GM08714 (cell line): Measurements from ENCODE around the gene PUS10.
"Not testable (repeated sequence)": the region's sequence is repeated elsewhere in the genome, so short reads cannot be mapped to it uniquely, and the experiment has no call there.

Experiments
- H3K4me3 ChIP-seq: fragments of 200-500 bp; sonication (Bioruptor generic); 2 replicates; pipeline ENCODE4 v1.5.1; 2014; ENCODE audit warnings: mild to moderate bottlenecking, low read length, inconsistent platforms
- ZNF274 ChIP-seq: IDR thresholded peaks from 2 replicates; pipeline ENCODE4 v1.6.1; 2012; ENCODE audit warnings: mild to moderate bottlenecking, low read depth, low read length

The PUS10 gene, protein sequence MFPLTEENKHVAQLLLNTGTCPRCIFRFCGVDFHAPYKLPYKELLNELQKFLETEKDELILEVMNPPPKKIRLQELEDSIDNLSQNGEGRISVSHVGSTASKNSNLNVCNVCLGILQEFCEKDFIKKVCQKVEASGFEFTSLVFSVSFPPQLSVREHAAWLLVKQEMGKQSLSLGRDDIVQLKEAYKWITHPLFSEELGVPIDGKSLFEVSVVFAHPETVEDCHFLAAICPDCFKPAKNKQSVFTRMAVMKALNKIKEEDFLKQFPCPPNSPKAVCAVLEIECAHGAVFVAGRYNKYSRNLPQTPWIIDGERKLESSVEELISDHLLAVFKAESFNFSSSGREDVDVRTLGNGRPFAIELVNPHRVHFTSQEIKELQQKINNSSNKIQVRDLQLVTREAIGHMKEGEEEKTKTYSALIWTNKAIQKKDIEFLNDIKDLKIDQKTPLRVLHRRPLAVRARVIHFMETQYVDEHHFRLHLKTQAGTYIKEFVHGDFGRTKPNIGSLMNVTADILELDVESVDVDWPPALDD

DNA sequence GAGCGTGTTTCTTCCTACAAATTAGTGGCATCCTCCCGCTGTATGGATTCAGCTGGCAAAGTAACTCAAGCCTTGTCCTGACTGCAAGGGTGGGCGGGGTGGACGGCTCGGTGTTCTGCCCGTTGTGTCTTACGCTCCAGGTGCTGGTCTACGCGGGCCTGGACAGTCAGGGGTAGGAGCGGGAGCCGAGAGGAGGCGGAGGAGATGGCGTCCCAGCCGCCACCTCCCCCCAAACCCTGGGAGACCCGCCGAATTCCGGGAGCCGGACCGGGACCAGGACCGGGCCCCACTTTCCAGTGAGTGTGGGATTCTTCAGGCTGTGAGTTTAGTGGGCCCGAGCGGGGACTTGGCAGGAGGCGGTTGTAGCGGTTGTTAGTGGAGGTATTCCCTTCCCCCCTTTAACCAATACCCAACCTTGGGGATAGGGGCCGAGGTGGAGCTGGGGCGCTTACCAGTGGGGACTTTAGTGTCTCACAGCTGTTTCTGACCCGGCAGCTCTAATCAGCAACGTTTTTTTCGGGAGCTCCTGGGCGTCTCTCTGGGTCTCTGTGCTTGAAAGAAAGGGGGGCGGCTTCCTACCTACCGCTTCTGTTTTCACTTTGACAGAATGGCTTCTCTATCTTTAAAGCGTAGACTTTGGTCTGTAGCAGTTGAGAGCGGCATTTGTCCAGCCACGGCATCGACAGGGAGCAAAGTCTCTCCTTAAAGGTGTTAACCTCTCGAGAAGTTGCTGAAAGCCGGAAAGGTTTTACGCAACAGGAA is at the start of gene PUS10, which contains the start of gene PEX13:
PUS10 (minus strand) TSS at position 700 of the 762 bp plus-strand sequence. CDS start 6,365 bp downstream, outside the sequence.
PEX13 (plus strand) TSS at position 165 of the 762 bp plus-strand sequence; CDS start at position 205, 40 bp downstream.
- TF ChIP-seq ZNF274: no peak

DNA sequence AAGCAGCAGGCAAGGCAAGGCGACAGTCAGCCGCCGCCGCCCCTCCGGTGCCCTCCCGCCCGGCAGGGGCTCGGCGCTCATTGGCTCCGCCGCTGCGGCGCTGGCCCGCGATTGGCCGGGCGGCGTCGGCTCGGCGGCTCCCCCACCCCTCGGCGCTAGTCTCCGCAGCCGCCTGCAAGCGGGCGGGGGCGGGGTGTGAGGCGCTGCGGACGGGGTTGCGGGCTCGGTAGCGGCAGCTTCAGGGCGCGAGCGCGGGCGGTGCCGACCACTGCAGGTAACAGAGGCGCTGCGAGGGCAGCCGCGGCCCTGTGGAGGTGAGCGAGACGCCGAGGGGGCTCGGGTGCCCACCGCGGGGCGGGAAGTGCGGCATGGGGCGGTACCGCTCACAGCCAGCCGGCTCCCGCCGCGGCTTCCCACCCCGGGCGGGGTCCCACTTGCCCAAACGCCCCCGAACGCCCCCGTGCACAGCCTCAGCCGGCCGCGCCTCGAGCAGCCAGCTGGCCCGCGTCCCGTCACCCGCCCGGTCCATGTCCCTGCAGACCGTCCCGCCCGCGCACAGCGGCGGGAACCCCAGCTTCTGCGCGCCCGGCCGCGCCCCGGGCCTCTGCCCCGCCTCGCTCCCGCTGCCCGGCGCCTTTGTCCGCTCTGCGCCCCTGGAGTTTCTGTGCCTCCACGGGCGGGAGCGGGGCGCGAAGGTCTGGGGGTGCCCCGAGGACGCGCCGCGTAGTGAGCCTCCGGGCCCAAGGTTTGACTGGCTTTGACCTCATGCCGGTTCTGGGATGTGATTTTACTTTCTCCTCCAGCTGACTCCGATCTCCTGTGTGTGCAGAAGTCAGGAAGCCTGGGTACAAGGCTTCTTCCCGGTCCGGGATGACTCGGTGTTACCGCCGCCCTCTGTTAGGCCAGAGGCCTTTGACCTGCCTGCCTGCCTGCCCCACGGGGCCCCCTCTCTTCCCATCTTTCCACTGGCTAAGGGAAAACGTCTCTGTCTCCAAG is 48.0 kb upstream of the PUS10 start, which contains the start of gene SANBR:
SANBR (plus strand) TSS at position 158 of the 996 bp plus-strand sequence. CDS start 4,480 bp downstream, outside the sequence.
- peak within 1 kb of the TSS; percentile 73 for H3K4me3 ChIP-seq
- TF ChIP-seq ZNF274: no peak

More for the DNA sequence above, at the start of gene PUS10, which contains the start of gene PEX13:
- peak within 1 kb of the TSS; percentile 84 for H3K4me3 ChIP-seq

GRCh38 chr2:61059382-61059781 is 41.3 kb upstream of the PUS10 start:
- TF ChIP-seq ZNF274: no peak
- H3K4me3 ChIP-seq: no peak overlapping the region

DNA sequence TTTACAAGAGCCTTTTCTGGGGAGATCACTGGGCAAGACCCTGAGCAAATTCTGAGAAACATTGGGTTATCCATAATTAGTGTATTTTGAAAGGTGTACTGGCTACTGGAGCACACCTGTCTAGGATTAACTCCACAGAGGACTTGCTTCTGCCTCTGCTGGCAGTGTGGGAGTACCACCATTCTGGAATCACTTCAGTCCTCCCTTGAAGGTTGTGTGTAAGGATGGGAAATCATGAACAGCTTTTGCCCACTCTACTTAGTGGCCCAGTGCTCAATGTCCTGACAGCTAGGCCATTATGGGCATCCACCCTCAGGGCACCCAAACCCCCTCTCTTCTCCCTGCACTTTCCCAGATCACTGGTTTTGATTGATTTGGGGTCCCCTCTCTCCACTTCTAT is 39.5 kb upstream of the PUS10 start:
- no peak for TF ChIP-seq ZNF274
- no peak overlapping the region for H3K4me3 ChIP-seq

GRCh38 chr2:61055557-61055956 is 37.5 kb upstream of the PUS10 start:
- no peak overlapping the region for H3K4me3 ChIP-seq
- TF ChIP-seq ZNF274: no peak

DNA sequence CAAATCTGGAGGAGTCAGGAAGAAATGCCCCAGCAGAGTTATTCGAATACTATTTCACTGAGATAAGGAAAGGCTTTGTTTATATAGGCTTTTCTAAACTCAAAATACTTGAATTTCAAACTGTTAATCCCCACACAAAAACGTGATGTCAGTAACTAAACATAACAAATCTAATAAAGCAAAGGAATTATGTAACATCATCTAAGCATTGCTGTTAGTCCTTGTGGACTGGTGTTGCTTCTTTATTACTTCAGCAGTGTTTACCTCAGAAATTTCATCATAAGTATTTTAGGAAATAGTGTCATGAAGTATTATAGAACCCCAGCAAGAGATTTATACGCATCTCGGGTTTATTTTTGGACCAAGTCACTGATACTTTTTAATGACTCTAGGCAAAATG is 27.9 kb upstream of the PUS10 start:
- H3K4me3 ChIP-seq: no peak overlapping the region
- no peak for TF ChIP-seq ZNF274

GRCh38 chr2:61045226-61045625 is 27.2 kb upstream of the PUS10 start:
- no peak overlapping the region for H3K4me3 ChIP-seq
- TF ChIP-seq ZNF274: no peak

DNA sequence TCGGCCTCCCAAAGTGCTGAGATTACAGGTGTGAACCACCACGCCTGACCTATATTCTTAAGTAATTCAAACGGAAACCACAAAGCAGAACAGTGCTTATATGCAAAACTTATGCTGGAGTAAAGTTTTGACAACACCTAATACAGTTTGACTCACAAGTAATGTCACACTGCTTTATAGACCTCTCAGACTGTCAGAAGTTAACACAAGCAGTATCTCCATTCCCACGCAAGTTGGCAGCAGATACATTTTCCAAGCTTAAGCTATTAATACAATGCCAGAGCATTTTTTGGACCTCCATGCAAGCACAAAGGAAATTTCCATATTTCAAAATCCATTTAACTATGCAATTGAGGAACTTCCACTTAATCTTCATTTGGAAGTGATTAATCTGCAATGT is 26.6 kb upstream of the PUS10 start:
- TF ChIP-seq ZNF274: no peak
- no peak overlapping the region for H3K4me3 ChIP-seq

- no peak for TF ChIP-seq ZNF274
- no peak overlapping the region for H3K4me3 ChIP-seq
Measured at GRCh38 chr2:61042807-61043206, 24.8 kb upstream of the PUS10 start.

GRCh38 chr2:61036643-61037042 is 18.6 kb upstream of the PUS10 start:
- H3K4me3 ChIP-seq: not testable (repeated sequence)

GRCh38 chr2:61034592-61034991 is 16.5 kb upstream of the PUS10 start:
- H3K4me3 ChIP-seq: not testable (repeated sequence)

DNA sequence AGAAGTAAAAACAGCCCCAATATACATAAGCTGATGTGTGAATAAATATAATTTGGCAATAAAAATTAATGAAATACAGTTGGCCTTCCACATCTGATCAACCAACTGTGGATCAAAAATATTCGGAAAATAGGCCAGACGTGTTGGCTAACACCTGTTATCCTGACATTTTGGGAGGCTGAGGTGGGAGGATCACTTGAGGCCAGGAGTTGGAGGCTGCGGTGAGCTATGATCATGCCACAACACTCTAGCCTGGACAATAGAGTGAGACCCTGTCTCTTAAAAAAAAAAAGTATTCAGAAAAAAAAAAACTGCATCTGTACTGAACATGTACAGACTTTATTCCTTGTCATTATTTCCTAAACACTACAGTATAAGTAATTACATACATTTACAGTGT is 11.5 kb upstream of the PUS10 start:
- H3K4me3 ChIP-seq: no peak overlapping the region
- no peak for TF ChIP-seq ZNF274

DNA sequence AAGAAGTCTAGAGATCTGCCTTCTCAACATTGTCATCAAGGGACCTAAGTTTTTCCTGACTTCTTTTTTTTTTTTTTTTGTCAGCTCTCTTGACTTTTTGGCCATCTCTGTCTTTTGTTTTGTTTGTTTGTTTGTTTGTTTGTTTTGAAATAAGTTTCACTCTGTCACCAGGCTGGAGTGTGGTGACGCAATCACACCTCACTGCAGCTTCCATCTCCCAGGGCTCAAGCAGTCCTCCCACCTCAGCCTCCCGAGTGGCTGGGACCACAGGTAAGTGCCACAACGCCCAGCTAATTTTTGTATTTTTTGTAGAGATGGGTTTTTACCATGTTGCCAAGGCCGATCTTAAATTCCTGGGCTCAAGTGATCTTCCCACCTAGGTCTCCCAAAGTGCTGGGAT is 5.6 kb upstream of the PUS10 start:
- no peak overlapping the region for H3K4me3 ChIP-seq
- TF ChIP-seq ZNF274: no peak
